Left ventricle myocardium inferior (tissue), 1 donor: ENCODE data around the gene KPNB1. TPM values are rescaled to one million over a fixed set of nuclear protein-coding genes. Genes with fewer than 3 reads are reported as not detected.

Experiments
- DNase-seq: peaks from one replicate; pipeline ENCODE4 v3.0.0-alpha.2; 2020
- H3K27ac ChIP-seq: fragments of 200-600 bp; replicated peaks from 2 replicates; pipeline ENCODE4 v1.8.0; 2021
- H3K27me3 ChIP-seq: fragments of 200-600 bp; 2 replicates; pipeline ENCODE4 v1.8.0; 2021; ENCODE audit warnings: low read depth
- H3K36me3 ChIP-seq: fragments of 200-600 bp; 2 replicates; pipeline ENCODE4 v1.8.0; 2021
- H3K4me1 ChIP-seq: fragments of 200-600 bp; 2 replicates; pipeline ENCODE4 v1.8.0; 2021
- H3K4me3 ChIP-seq: fragments of 200-600 bp; 2 replicates; pipeline ENCODE4 v1.8.0; 2021; ENCODE audit warnings: mild to moderate bottlenecking, moderate library complexity
- H3K9me3 ChIP-seq: fragments of 200-600 bp; replicated peaks from 2 replicates; pipeline ENCODE4 v1.8.0; 2021
- intact Hi-C: fragments of 100-400 bp; cut with micrococcal nuclease; formaldehyde crosslinking; loops from one replicate; pipeline ENCODE4 v1.11.0; 2022
- total RNA-seq: library from RNA; stranded (reverse); fragmentation: NEBNext Ultra II Directional; extraction: Animal tissue kit (Norgen Biotek cat#: 25700); gene quantifications from one replicate; pipeline ENCODE4 v1.2.1, GENCODE V29; 2021
- TF ChIP-seq, protein P1 (sequence below): fragments of 200-600 bp; IDR thresholded peaks from 2 replicates; pipeline ENCODE4 v1.8.0; 2021; ENCODE audit warnings: antibody characterized with exemption, mild to moderate bottlenecking, borderline replicate concordance
- donor health status: DM: no; HTN: yes; CAD: no; lungs with severe emphysema.

Gene KPNB1
- total RNA-seq, 1 donor from 2014 or later = 173 TPM

DNA sequence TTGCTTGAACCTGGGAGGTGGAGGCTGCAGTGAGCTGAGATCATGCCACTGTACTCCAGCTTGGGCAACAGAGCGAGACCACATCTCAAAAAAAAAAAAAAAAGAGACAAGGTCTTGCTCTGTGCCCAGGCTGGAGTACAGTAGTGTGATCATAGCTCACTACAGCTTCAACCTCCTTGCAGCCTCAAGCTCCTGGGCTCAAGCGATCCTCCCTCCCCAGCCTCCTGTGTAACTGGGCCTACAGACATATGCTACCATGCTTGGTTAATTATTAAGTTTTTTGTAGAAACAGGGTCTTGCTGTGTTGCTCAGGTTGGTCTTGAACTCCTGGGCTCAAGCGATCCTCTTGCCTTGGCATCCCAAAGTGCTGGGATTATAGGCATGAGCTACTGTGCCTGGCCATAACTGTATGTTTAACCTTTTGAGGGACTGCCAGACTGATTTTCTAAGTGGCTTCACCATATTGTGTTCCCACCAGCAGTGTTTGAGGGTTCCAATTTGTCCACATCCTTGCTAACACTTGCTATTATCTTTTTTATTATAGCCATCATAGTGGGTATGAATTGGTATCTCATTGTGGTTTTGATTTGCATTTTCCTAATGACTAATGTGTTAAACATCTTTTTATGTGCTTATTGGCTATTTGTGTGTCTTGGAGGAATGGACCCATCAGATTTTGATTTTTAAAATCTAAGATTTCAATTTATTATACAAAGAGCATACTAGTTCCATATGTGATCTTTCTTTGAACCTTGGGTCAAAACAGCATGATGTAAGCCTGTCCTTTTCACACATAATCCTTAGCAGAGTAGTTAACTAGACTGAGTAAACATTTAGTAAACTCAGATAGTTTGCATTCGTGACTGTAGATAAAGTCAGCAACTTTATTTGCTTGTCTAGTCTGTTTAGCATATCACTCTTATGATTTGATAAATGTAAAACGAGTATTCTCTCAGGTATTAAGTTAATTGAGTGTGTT lies 38.1 kb upstream of the KPNB1 start:
- no peaks in the 10 kb centered on the region for H3K9me3 ChIP-seq
- TF ChIP-seq, protein P1, sequence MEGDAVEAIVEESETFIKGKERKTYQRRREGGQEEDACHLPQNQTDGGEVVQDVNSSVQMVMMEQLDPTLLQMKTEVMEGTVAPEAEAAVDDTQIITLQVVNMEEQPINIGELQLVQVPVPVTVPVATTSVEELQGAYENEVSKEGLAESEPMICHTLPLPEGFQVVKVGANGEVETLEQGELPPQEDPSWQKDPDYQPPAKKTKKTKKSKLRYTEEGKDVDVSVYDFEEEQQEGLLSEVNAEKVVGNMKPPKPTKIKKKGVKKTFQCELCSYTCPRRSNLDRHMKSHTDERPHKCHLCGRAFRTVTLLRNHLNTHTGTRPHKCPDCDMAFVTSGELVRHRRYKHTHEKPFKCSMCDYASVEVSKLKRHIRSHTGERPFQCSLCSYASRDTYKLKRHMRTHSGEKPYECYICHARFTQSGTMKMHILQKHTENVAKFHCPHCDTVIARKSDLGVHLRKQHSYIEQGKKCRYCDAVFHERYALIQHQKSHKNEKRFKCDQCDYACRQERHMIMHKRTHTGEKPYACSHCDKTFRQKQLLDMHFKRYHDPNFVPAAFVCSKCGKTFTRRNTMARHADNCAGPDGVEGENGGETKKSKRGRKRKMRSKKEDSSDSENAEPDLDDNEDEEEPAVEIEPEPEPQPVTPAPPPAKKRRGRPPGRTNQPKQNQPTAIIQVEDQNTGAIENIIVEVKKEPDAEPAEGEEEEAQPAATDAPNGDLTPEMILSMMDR = no peak
- no peaks in the 10 kb centered on the region for H3K4me1 ChIP-seq
- no peak overlapping the region for H3K4me3 ChIP-seq
- no peak overlapping the region for H3K27ac ChIP-seq
- intact Hi-C loops = loop anchor here (10.0 kb wide), 1 partner anchor 377 kb away; no protein-coding TSS in a partner anchor
- peaks cover 77% of the 10 kb centered on the region for H3K36me3 ChIP-seq
- no peak for DNase-seq
- no peaks in the 10 kb centered on the region for H3K27me3 ChIP-seq

DNA sequence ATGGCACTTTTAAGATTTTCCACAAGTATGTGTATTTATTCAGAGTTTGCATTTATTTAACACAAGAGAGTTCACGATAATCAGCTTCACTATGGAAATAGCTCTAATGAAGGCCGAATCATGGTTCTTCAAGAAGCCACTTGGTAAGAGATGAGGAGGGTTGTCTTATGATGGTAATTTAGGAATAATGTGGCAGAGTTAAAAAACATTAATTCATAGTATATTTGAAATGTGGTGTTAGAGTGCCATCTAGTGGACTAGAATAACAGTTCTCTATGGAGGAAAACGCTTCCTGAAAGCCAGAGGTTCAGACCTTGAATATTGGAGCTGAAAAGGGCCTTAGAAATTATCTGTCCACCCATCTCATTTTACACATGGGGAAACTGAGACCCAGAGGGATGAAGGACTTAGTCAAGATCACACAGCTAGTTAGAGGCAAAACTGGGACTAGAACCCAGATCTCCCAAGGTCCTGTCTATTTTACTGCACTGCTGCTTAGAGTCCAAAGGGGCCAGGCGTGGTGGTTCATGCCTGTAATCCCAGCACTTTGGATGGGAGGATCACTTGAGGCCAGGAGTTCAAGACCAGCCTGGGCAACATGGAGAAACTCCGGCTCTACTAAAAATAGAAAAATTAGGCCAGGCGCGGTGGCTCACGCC lies 33.8 kb upstream of the KPNB1 start:
- H3K4me3 ChIP-seq = no peak overlapping the region
- H3K27ac ChIP-seq = no peak overlapping the region
- H3K4me1 ChIP-seq = peaks cover 28% of the 10 kb centered on the region
- no peaks in the 10 kb centered on the region for H3K9me3 ChIP-seq
- TF ChIP-seq, protein P1 = peak; percentile 79
- no peak for DNase-seq
- H3K36me3 ChIP-seq = peaks cover 86% of the 10 kb centered on the region
- H3K27me3 ChIP-seq = no peaks in the 10 kb centered on the region
- intact Hi-C loops = loop anchor here (10.0 kb wide), 1 partner anchor 381 kb away; no protein-coding TSS in a partner anchor

DNA sequence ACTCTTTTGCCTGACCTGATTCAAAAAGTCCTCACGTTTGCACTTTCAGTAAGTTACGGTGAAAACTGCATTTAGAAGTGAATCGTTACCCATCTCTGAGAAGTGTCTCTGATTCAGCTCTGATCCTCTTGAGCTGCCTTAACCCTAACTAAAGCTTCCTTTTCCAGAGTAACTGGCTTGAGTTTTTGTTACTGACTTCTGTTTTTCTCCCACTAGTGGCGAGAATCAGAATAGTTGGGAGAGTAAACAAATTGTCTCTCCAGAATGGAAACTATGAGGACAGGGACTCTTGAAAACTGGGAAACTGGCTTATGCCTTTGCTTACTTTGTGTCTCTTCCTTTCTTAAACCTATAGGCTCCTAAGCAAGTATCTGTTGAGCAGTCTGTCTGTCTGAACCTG lies 31.3 kb upstream of the KPNB1 start:
- no peaks in the 10 kb centered on the region for H3K9me3 ChIP-seq
- intact Hi-C loops = loop anchor here (10.0 kb wide), 1 partner anchor 384 kb away; no protein-coding TSS in a partner anchor
- H3K4me3 ChIP-seq = no peak overlapping the region
- DNase-seq = no peak
- TF ChIP-seq, protein P1 = peak; percentile 14
- no peaks in the 10 kb centered on the region for H3K27me3 ChIP-seq
- H3K36me3 ChIP-seq = peaks cover 77% of the 10 kb centered on the region
- H3K27ac ChIP-seq = peak overlapping the region; percentile 41
- H3K4me1 ChIP-seq = peaks cover 49% of the 10 kb centered on the region

DNA sequence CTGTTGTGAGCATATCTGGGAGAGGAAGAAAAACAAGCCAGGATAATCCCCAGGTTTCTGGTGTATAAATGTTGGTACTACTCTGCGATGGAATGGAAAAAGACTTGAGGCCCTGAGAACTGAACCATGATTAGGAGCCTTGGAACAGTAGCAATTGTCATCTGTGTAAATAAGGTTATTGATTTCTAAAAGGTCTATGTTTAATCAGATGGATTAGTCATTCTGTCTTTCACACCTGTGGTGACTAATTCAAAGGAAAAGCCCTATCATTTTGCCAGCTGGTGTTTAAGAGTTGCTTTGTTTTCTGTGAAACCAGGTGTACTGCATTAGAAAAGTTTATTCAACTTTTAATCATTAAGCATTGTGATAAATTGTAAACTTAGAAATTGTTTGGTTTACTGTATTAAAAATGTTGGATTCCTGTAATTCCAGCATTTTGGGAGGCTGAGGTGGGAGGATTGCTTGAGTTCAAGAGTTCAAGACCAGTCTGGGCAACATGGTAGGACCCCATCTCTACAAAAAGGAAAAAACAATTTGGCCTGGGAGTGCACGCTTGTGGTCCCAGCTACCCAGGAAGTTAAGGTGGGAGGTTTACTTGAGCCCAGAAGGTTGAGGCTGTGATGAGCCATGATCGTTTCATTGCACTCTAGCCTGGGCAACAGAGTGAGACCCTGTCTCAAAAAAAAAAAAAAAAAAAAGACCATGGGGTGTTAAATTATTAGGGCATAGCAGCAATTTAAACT lies 29.0 kb upstream of the KPNB1 start:
- DNase-seq = no peak
- peaks cover 49% of the 10 kb centered on the region for H3K4me1 ChIP-seq
- H3K36me3 ChIP-seq = peaks cover 71% of the 10 kb centered on the region
- TF ChIP-seq, protein P1 = no peak
- intact Hi-C loops = no loop called here
- H3K27me3 ChIP-seq = no peaks in the 10 kb centered on the region
- peak overlapping the region; percentile 47 for H3K27ac ChIP-seq
- H3K9me3 ChIP-seq = no peaks in the 10 kb centered on the region
- no peak overlapping the region for H3K4me3 ChIP-seq
